ENCODE data around the gene CCDC88B. TPM values are rescaled to one million over a fixed set of nuclear protein-coding genes. Genes with fewer than 3 reads are reported as not detected.

Gene CCDC88B
- total and polyA plus RNA-seq, 10 of the 15 experiments (the other 5 are each of a cell fraction or from before 2014, with no cell fraction given), result 0.24 to 66.0 (median 19.2) TPM

GRCh38 chr11:64359712-64360445, 19.9 kb downstream of the CCDC88B start (continued):
- TF ChIP-seq, protein P1, sequence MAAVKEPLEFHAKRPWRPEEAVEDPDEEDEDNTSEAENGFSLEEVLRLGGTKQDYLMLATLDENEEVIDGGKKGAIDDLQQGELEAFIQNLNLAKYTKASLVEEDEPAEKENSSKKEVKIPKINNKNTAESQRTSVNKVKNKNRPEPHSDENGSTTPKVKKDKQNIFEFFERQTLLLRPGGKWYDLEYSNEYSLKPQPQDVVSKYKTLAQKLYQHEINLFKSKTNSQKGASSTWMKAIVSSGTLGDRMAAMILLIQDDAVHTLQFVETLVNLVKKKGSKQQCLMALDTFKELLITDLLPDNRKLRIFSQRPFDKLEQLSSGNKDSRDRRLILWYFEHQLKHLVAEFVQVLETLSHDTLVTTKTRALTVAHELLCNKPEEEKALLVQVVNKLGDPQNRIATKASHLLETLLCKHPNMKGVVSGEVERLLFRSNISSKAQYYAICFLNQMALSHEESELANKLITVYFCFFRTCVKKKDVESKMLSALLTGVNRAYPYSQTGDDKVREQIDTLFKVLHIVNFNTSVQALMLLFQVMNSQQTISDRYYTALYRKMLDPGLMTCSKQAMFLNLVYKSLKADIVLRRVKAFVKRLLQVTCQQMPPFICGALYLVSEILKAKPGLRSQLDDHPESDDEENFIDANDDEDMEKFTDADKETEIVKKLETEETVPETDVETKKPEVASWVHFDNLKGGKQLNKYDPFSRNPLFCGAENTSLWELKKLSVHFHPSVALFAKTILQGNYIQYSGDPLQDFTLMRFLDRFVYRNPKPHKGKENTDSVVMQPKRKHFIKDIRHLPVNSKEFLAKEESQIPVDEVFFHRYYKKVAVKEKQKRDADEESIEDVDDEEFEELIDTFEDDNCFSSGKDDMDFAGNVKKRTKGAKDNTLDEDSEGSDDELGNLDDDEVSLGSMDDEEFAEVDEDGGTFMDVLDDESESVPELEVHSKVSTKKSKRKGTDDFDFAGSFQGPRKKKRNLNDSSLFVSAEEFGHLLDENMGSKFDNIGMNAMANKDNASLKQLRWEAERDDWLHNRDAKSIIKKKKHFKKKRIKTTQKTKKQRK (IDR thresholded peaks at IDR 0.05; ENCODE audit: low read depth, low read length), result no peak
- TF ChIP-seq GABPA (IDR thresholded peaks at IDR 0.05; ENCODE audit: low read depth), result no peak
- TF ChIP-seq ZNF592 (IDR thresholded peaks at IDR 0.05), result no peak
- TF ChIP-seq PAX8 (IDR thresholded peaks at IDR 0.05), result no peak
- no peak for TF ChIP-seq CBX5 (IDR thresholded peaks at IDR 0.05; ENCODE audit: low read depth)
- TF ChIP-seq KAT2A (conservative IDR thresholded peaks at IDR 0.05; ENCODE audit: control insufficient read depth, low read depth, low read length), result no peak
- TF ChIP-seq TCF12 (IDR thresholded peaks at IDR 0.05; ENCODE audit: low read depth, low read length), result no peak
- TF ChIP-seq FOS (IDR thresholded peaks at IDR 0.05; ENCODE audit: borderline replicate concordance, extremely low read depth, insufficient read length), result no peak
- peak; percentile 12; the same call in 1 of the 3 replicates for TF ChIP-seq POU2F2 (IDR thresholded peaks at IDR 0.05; ENCODE audit: borderline replicate concordance, low read depth, low read length)
- TF ChIP-seq, protein P2, sequence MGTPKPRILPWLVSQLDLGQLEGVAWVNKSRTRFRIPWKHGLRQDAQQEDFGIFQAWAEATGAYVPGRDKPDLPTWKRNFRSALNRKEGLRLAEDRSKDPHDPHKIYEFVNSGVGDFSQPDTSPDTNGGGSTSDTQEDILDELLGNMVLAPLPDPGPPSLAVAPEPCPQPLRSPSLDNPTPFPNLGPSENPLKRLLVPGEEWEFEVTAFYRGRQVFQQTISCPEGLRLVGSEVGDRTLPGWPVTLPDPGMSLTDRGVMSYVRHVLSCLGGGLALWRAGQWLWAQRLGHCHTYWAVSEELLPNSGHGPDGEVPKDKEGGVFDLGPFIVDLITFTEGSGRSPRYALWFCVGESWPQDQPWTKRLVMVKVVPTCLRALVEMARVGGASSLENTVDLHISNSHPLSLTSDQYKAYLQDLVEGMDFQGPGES (IDR thresholded peaks at IDR 0.05), result no peak
- peak; percentile 36; the same call in 1 of the 2 replicates for TF ChIP-seq MXI1 (IDR thresholded peaks at IDR 0.05; ENCODE audit: low read depth, low read length)
- no peak for TF ChIP-seq CHD2 (IDR thresholded peaks at IDR 0.05; ENCODE audit: borderline replicate concordance, low read depth, low read length)
- TF ChIP-seq YY1 (IDR thresholded peaks at IDR 0.05; ENCODE audit: low read depth, low read length), result 0 out of 2 replicates have a peak, but pooled peaks have one; percentile 32
- no peak for TF ChIP-seq SPI1 (IDR thresholded peaks at IDR 0.05; ENCODE audit: borderline replicate concordance, insufficient read depth, low read depth, low read length)
- TF ChIP-seq MEF2A (IDR thresholded peaks at IDR 0.05; ENCODE audit: insufficient read depth, low read depth, low read length), result no peak
- TF ChIP-seq EED (IDR thresholded peaks at IDR 0.05; ENCODE audit: low read depth), result 0 out of 2 replicates have a peak, but pooled peaks have one; percentile 2
- no peak for TF ChIP-seq PML (IDR thresholded peaks at IDR 0.05; ENCODE audit: low read length)
- peak; percentile 66; the same call in 1 of the 2 replicates for TF ChIP-seq SMARCA5 (IDR thresholded peaks at IDR 0.05)
- no peak for TF ChIP-seq MLLT1 (IDR thresholded peaks at IDR 0.05)
